Stimulated activated naive B cell treated with anti-CD40 and anti-IgM and Interleukin-4, amounts not matched to agents 10 μg/mL and 1 μg/mL and 100 μg/mL, for 72 hours (primary cell): Measurements from ENCODE around the gene MGMT.

ENCODE experiments used
- ATAC-seq, 2 donors: fragments of 150-1000 bp; cut with Tn5 transposase; replicated peaks; 2 replicates each; pipeline ENCODE4 v1.10.0; 2021; ENCODE audit warnings: moderate library complexity in 1 of 2
- DNase-seq: peaks from one replicate; pipeline ENCODE4 v3.0.0; 2021
- H3K27ac Mint-ChIP-seq: one replicate; pipeline ENCODE4 v1.8.0; 2022; ENCODE audit warnings: mild to moderate bottlenecking, mixed read lengths
- H3K27me3 Mint-ChIP-seq, 2 donors: one replicate each; pipeline ENCODE4 v1.8.0; 2022; ENCODE audit warnings: mixed read lengths in 2 of 2
- H3K36me3 Mint-ChIP-seq, 2 donors: one replicate each; pipeline ENCODE4 v1.8.0; 2022; ENCODE audit warnings: mixed read lengths in 2 of 2, mild to moderate bottlenecking in 1 of 2
- H3K4me1 Mint-ChIP-seq, 2 donors: one replicate each; pipeline ENCODE4 v1.8.0; 2022; ENCODE audit warnings: mixed read lengths in 2 of 2, mild to moderate bottlenecking in 1 of 2
- H3K4me3 Mint-ChIP-seq, 2 donors: one replicate each; pipeline ENCODE4 v1.8.0; 2022; ENCODE audit warnings: mild to moderate bottlenecking in 2 of 2, mixed read lengths in 2 of 2, moderate library complexity in 1 of 2
- H3K9me3 Mint-ChIP-seq, 2 donors: one replicate each; pipeline ENCODE4 v1.8.0; 2022; ENCODE audit warnings: mixed read lengths in 2 of 2, mild to moderate bottlenecking in 1 of 2

The MGMT gene

DNA sequence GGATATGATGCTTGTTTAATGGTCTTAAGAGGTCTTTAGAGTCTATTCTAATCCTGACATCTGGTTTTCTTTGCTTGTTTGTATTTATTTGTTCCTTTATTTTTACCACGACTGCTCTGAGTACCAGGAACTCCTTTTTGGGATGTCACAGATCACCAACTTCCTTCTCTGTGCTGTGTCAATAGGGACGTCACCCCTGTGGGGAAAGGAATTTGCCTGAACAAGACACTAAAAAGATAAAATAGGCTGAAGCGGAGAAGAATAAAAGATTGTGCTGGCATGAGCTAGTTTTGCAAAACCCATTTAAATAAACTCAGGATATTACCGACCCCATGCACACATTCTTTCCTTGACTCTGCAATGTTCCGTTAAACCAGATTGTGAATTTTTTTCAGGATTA lies 27.7 kb downstream of the MGMT start:
- peaks cover 8 to 18% of the 10 kb centered on the region in 2 donors for H3K4me1 Mint-ChIP-seq
- DNase-seq: no peak
- H3K27me3 Mint-ChIP-seq: no peaks in the 10 kb centered on the region
- H3K4me3 Mint-ChIP-seq: no peak overlapping the region
- no peak for ATAC-seq
- H3K9me3 Mint-ChIP-seq: peaks cover 22 to 23% of the 10 kb centered on the region in 2 donors
- H3K36me3 Mint-ChIP-seq: peaks cover 36 to 53% of the 10 kb centered on the region in 2 donors
- H3K27ac Mint-ChIP-seq: no peak overlapping the region

DNA sequence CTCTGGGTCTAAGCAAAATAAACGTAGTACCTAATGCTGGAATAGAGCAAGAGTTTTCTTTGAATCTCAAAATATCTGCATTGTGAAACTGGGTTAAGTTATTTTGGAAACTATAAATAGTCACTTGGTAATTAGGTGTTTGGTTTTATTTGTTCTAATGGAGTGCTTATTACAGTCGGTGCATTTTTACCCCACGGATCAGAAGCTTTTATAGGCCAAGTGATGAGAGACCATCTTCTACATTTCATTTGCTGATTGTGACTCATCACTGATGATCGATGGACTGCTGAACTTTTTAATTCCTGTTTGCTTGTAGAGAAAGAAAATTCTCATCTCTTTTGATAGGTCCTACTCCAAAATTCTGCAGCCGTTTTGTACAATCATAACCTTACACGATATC lies 28.2 kb downstream of the MGMT start:
- peaks cover 19 to 21% of the 10 kb centered on the region in 2 donors for H3K9me3 Mint-ChIP-seq
- H3K4me1 Mint-ChIP-seq: peaks cover 9 to 18% of the 10 kb centered on the region in 2 donors
- no peak overlapping the region for H3K27ac Mint-ChIP-seq
- DNase-seq (no peak), ATAC-seq (no peak)
- no peak overlapping the region for H3K4me3 Mint-ChIP-seq
- peaks cover 34 to 48% of the 10 kb centered on the region in 2 donors for H3K36me3 Mint-ChIP-seq
- H3K27me3 Mint-ChIP-seq: no peaks in the 10 kb centered on the region

DNA sequence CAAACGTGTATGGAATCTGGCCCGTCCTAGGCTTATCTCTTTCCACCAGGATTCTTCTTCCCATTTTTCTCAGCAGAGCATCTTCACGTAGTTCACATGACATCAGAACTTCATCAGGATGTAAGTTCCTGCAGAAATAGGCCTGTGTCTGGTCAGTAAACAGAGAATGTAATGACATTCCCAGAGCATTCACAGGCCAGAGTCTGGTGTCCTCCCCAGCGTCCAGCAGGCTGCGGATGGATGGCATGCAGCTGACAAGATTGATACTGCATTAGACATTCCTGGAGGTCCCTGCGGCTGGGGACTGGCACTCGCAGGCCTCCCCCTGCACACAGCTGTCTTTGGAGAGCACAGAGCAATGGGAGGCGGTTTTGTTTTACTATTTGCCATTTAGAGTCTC lies 28.7 kb downstream of the MGMT start:
- Mint-ChIP-seq H3K27me3 (no peaks in the 10 kb centered on the region), H3K4me3 (no peak overlapping the region), H3K27ac (no peak overlapping the region), H3K9me3 (peaks cover 18 to 19% of the 10 kb centered on the region in 2 donors), H3K4me1 (peaks cover 9 to 18% of the 10 kb centered on the region in 2 donors), H3K36me3 (peaks cover 34 to 48% of the 10 kb centered on the region in 2 donors)
- ATAC-seq: no peak
- DNase-seq: no peak

DNA sequence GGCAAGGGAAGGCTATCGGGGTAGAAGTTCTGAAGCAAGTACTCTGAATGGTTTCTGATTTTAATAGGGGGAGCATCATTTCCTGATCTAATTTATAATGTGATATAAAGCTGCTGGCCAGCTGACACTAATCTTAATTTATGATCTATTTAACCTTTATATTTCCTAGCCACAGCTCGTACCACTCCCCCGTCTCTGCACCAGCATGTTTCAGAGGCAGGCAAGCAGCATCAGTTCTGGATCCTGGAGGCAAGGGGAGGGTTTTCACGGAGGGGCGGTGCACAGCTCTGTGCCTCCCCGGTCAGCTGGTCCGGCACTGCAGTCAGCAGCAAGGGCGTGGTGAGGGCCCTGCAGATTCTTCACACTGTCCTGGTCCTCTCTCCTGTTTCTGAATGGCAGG lies 30.0 kb downstream of the MGMT start:
- no peak overlapping the region for H3K27ac Mint-ChIP-seq
- DNase-seq (no peak), ATAC-seq (no peak)
- H3K27me3 Mint-ChIP-seq: no peaks in the 10 kb centered on the region
- no peak overlapping the region for H3K4me3 Mint-ChIP-seq
- peaks cover 9 to 11% of the 10 kb centered on the region in 2 donors for H3K9me3 Mint-ChIP-seq
- H3K36me3 Mint-ChIP-seq: peaks cover 31 to 47% of the 10 kb centered on the region in 2 donors
- peaks cover 19 to 28% of the 10 kb centered on the region in 2 donors for H3K4me1 Mint-ChIP-seq

DNA sequence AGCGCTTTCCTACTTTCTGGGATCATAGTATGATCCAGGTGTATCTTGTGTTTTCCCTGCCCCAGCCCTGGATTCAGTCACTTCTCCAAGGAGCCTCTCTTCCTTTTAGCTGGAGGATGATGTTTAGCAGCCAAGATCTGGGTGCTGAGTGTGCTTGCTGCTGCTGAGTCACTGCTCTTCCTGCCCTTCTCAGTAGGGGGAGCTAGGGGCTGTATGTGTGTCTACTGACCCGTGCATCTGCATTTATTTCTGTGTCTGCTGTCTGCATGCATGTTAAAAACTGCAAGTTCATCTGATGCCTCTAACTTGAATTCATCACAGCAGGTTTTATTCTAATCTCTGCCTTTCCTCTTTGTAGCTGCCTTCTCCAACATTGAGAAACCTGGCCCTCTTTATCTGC lies 31.6 kb downstream of the MGMT start:
- ATAC-seq: no peak
- Mint-ChIP-seq H3K36me3 (peaks cover 23 to 36% of the 10 kb centered on the region in 2 donors), H3K4me3 (peak overlapping the region in 1 of 2 donors; percentile 31), H3K4me1 (peaks cover 21 to 35% of the 10 kb centered on the region in 2 donors), H3K27ac (peak overlapping the region; percentile 47), H3K9me3 (peaks cover 0 to 4% of the 10 kb centered on the region in 2 donors), H3K27me3 (no peaks in the 10 kb centered on the region)
- no peak for DNase-seq

DNA sequence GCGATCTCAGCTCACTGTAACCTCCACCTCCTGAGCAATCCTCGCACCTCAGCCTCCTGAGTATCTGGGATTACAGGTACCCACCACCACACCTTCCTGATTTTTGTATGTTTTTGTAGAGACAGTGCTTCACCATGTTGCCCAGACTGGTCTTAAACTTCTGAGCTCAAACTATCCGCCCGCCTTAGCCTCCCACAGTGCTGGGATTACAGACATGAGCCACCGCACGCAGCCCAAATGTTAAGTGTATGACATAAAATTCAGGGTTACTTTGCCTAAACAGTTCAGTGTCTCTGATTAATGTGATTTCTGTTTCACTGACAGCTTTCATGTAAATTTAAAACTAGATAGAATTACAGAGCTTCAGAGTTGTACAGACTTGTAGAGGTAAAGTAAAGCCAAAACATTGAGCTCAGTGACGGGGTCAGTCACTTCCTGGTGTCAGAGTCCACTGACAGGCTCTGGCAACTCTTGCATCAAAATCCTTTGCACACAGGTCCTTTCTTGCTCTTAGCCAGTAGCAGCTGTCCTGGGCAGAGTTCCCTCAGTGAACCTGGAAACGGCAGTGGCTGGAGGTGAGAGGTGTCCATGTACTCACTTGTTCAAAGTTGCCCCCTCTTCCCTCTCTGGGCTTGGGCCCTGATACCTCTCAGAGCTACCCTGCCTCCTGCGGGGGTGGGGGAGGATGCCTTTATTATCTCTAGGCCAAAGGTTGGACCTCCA lies 33.7 kb downstream of the MGMT start:
- H3K27me3 Mint-ChIP-seq: no peaks in the 10 kb centered on the region
- no peak overlapping the region for H3K4me3 Mint-ChIP-seq
- DNase-seq: no peak
- peaks cover 19 to 46% of the 10 kb centered on the region in 2 donors for H3K4me1 Mint-ChIP-seq
- peaks cover 18 to 27% of the 10 kb centered on the region in 2 donors for H3K36me3 Mint-ChIP-seq
- no peak for ATAC-seq
- H3K27ac Mint-ChIP-seq: no peak overlapping the region
- peaks cover 0 to 4% of the 10 kb centered on the region in 2 donors for H3K9me3 Mint-ChIP-seq

DNA sequence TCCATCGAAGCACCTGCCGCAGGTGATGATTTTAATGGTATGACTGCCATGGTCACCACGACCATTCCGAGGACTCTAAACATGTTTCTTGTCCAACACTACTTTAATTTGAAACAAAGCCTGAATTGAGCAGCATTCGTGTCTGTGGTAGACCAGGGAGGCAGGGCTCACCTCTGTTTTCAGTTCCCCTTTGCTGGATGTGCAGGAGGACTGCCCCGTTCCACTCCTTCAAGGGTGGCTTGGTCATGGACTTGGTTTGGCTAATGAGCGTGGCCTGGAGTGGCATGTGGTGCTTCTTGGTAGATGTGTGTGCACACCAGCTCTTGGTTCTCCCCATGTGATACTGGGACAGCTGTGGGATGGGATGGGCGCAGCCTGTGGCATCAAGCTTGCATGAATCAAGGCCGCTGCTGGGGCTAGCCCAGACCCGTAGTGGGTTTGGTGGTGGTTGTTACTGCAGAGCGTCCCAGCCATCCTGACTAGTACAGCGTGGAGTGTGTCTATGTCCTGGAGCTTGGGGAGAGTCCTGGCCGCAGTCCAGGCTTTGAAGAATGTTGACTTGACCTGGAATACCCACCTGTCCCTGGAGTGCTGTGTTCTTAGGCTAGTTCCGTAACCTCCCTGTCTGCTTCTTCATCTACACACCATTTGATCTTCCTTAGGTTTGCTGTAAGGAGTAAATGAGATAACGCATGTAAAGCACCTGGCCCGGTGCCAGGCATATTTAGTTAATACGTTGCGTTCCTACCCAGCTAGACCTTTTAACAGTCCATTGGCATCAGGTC lies 34.8 kb downstream of the MGMT start:
- peaks cover 18 to 24% of the 10 kb centered on the region in 2 donors for H3K36me3 Mint-ChIP-seq
- no peaks in the 10 kb centered on the region for H3K27me3 Mint-ChIP-seq
- peaks cover 19 to 57% of the 10 kb centered on the region in 2 donors for H3K4me1 Mint-ChIP-seq
- peak; percentile 100 for ATAC-seq
- H3K9me3 Mint-ChIP-seq: peaks cover 0 to 8% of the 10 kb centered on the region in 2 donors
- peak overlapping the region in 1 of 2 donors; percentile 17 for H3K4me3 Mint-ChIP-seq
- peak; percentile 59 for DNase-seq
- H3K27ac Mint-ChIP-seq: peak overlapping the region; percentile 44

DNA sequence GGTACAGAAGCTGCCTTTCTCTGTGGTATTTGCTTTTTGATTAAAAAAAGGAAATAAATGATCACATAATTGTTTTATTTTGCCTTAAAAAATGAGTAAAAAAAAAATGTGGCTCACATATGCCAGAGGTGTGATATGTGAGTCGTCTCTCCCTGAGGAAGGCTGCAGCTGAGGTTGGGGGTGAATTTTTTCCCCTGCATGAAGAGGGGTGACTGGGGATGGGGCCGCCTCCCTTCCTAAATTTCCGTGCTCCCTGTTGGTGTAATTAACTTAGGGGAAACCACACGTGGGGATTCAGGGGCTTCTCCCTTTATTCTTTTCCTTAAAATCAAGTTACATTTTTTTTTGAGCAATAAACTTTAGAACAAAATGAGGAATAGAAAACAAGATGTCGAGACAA lies 35.4 kb downstream of the MGMT start:
- ATAC-seq: no peak
- H3K4me1 Mint-ChIP-seq: peaks cover 19 to 58% of the 10 kb centered on the region in 2 donors

DNA sequence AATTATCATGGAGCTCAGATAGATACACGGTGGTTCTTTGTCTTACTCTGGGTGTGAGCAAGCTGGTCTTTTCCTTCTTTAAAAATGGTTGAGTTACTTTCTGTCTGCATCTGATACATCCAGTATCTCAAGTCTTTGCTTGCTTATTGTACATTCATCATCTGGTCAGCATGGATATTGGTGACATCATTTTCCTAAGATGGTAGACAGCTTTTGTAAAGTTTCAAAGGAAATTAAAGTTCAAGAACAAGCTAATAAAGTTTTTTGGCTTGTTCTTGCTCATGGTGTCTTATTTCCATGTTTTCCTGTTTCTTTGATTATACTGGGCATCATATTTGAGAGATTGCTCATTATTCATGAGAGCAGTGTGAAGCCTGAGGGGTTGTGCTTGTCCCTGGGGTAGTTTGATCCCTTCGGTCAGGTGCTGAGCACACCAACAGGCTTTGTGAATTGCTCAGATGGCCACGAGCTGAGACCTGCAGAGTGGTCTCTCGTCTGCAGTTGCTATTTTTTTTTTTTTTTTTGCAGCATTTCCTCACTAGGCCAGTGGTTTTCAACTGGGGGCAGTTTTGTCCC lies 38.5 kb downstream of the MGMT start:
- peaks cover 4 to 15% of the 10 kb centered on the region in 2 donors for H3K36me3 Mint-ChIP-seq
- no peak overlapping the region for H3K27ac Mint-ChIP-seq
- ATAC-seq (no peak), DNase-seq (no peak)
- no peak overlapping the region for H3K4me3 Mint-ChIP-seq
- peaks cover 13 to 40% of the 10 kb centered on the region in 2 donors for H3K4me1 Mint-ChIP-seq
- peaks cover 0 to 3% of the 10 kb centered on the region in 2 donors for H3K9me3 Mint-ChIP-seq
- H3K27me3 Mint-ChIP-seq: no peaks in the 10 kb centered on the region

More for the DNA sequence above, 35.4 kb downstream of the MGMT start:
- no peak for DNase-seq
- Mint-ChIP-seq H3K9me3 (peaks cover 0 to 8% of the 10 kb centered on the region in 2 donors), H3K36me3 (peaks cover 14 to 21% of the 10 kb centered on the region in 2 donors), H3K4me3 (no peak overlapping the region), H3K27ac (no peak overlapping the region), H3K27me3 (no peaks in the 10 kb centered on the region)

DNA sequence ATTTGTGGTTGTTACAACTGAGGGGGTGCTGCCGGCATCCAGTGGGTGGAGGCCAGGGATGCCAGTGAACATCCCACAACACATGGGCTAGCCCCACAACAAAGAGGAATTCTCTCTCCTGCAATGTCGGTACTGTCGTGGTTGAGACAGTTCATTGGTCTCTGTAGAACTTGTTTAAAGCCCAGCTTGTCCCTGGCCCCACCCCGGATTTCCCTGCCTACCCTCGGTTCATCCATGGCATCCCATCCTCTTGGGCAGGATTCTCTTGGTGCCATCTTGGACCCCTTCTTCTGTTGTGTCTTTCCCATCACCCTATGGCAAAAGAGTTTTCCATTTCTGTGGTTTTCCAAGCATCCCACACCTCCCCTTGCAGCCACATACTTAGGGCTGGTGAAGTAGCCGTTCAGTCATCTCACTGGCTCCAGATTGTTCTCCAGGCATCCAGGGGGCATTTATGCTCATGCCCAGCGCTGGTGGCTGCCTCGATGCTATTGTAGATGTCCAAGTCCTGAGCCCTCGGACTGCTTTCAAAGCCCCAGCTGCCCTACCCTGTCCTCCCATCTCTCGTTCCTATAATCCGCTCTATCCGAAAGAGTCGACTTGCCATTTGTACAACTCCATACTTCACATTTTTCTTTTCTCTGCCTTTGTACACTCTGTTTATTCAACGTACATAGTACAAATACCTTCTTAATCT lies 39.2 kb downstream of the MGMT start:
- H3K27me3 Mint-ChIP-seq: no peaks in the 10 kb centered on the region
- no peak for DNase-seq
- peaks cover 0 to 3% of the 10 kb centered on the region in 2 donors for H3K9me3 Mint-ChIP-seq
- ATAC-seq: no peak
- no peak overlapping the region for H3K4me3 Mint-ChIP-seq
- H3K27ac Mint-ChIP-seq: no peak overlapping the region
- H3K36me3 Mint-ChIP-seq: peaks cover 5 to 15% of the 10 kb centered on the region in 2 donors
- peaks cover 9 to 38% of the 10 kb centered on the region in 2 donors for H3K4me1 Mint-ChIP-seq

DNA sequence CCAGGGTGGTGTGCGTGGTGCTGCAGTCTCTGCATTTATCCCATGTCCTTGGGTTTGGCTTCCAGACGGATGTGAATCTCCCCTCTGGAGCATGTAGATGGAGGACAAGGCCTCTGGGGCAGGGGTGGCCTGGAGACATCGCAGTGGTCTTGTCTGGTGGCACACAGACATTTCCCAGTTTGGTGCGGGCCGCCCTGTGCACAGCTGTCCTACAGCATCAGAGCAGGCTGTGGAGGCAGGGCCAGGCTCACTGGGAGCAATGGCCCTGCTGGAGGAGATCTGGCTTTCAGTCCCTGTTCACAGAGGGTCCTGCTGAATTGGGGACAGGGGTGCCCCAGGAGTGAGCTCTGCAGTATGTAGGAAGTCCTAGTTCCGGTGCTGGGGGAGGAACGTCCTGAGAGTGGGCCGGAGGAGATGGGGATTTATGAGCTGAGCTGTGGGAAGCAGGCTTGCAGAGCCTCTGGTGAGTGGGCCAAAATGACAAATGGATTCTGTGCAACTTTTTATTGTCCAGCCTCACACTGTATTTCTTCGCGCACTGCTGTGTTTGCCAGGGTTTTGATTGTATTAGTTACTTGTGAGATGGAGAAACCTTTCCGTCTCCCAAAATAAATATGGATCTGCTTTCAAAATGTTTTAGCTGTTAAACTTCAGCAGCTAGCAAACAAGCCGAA lies 40.3 kb downstream of the MGMT start:
- DNase-seq (no peak), ATAC-seq (no peak)
- H3K27me3 Mint-ChIP-seq: no peaks in the 10 kb centered on the region
- no peak overlapping the region for H3K4me3 Mint-ChIP-seq
- H3K27ac Mint-ChIP-seq: no peak overlapping the region
- peaks cover 5 to 11% of the 10 kb centered on the region in 2 donors for H3K36me3 Mint-ChIP-seq
- H3K4me1 Mint-ChIP-seq: peaks cover 1 to 30% of the 10 kb centered on the region in 2 donors
- peaks cover 0 to 3% of the 10 kb centered on the region in 2 donors for H3K9me3 Mint-ChIP-seq

DNA sequence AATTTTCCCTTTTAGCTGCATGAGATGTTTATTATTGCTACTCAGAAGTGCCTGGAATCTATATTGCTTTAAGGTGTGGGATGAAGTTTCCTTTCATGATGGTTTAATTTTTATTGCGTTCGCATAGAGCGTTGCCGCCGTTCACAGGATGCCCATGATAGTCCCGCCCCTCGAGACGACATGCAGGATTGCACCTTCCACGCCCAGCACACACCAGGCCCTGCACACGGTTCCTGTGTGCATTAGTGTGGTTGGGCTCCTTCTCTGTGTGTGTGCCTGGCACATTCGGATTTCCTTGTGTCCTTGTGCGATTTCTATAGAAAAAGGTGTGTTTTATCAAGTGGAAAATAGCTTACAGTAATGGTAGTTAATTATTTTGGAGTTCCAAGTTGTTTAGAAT lies 42.1 kb downstream of the MGMT start:
- Mint-ChIP-seq H3K4me1 (peaks cover 6 to 32% of the 10 kb centered on the region in 2 donors), H3K27me3 (no peaks in the 10 kb centered on the region), H3K4me3 (no peak overlapping the region), H3K9me3 (peaks cover 0 to 3% of the 10 kb centered on the region in 2 donors), H3K36me3 (peaks cover 5 to 14% of the 10 kb centered on the region in 2 donors), H3K27ac (no peak overlapping the region)
- ATAC-seq: no peak
- DNase-seq: no peak

DNA sequence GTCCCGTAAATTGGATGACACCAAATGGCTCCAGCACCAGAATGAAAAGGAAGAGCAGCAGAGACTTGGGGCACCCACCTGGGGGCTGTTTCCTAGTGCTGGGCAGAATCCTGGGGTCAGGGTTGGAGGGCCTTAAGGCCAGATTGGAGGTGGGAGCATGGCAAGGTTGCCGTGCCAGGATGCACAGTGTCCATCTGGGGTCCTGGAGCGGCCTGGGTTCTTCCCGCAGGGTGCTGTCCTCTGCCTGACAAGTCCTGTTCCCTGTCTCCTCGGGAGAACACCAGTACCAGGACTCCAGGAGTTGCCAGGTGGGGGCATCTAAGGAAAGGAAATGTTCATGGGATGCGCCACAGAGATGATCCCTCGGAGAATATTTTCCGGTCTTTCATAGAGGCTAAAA lies 42.8 kb downstream of the MGMT start:
- DNase-seq: no peak
- no peak for ATAC-seq
- Mint-ChIP-seq H3K27me3 (no peaks in the 10 kb centered on the region), H3K4me1 (peaks cover 6 to 34% of the 10 kb centered on the region in 2 donors), H3K4me3 (no peak overlapping the region), H3K27ac (no peak overlapping the region), H3K36me3 (peaks cover 5 to 14% of the 10 kb centered on the region in 2 donors), H3K9me3 (peaks cover 0 to 3% of the 10 kb centered on the region in 2 donors)
